ENCODE data around the gene ARTN. TPM values are rescaled to one million over a fixed set of nuclear protein-coding genes. Genes with fewer than 3 reads are reported as not detected.

ARTN gene
- total and polyA plus RNA-seq, 2 experiments from 2014 or later: 6.7 to 35.7 TPM

- Histone ChIP-seq H3K4me2 (no peak overlapping the region), H4K20me1 (replicated peaks; ENCODE audit: insufficient read depth) (no peaks in the 10 kb centered on the region; the same call in 1 of the 2 replicates), H3K27me3 (ENCODE audit: insufficient read depth) (0 out of 2 replicates have a peak, but pooled peaks cover 5% of the 10 kb centered on the region), H3K79me2 (replicated peaks; ENCODE audit: insufficient read depth) (no peaks in the 10 kb centered on the region), H2AFZ (no peak overlapping the region), H3F3A (replicated peaks; ENCODE audit: low read depth) (peaks cover 15% of the 10 kb centered on the region), H3K36me3 (ENCODE audit: insufficient read depth) (no peaks in the 10 kb centered on the region), H3K27ac (ENCODE audit: low read depth) (no peak overlapping the region), H3K9me2 (ENCODE audit: insufficient read depth) (no peaks in the 10 kb centered on the region), H3K4me1 (ENCODE audit: insufficient read depth) (no peaks in the 10 kb centered on the region; the same call in 1 of the 2 replicates), H3K4me3 (no peak overlapping the region)
- Mint-ChIP-seq H3K4me1 (peaks cover 11% of the 10 kb centered on the region; the same call in 2 of the 3 replicates), H3K27ac (no peak overlapping the region), H3K9me3 (no peaks in the 10 kb centered on the region), H3K36me3 (ENCODE audit: low read depth) (peaks cover 29% of the 10 kb centered on the region), H3K27me3 (ENCODE audit: insufficient read depth, low read depth, poor library complexity) (peaks cover 26% of the 10 kb centered on the region), H3K4me3 (no peak overlapping the region)
- ATAC-seq: no peak
- DNase-seq (ENCODE audit: low spot score): no peak
- TF ChIP-seq CTCF (conservative IDR thresholded peaks at IDR 0.05; ENCODE audit: low read depth in 2 of 2) (peak; percentile 15 to 40; a peak in 3 of 4 replicates), ZNF114 (CRISPR knock-in tag; IDR thresholded peaks at IDR 0.05) (no peak), ZNF331 (CRISPR knock-in tag; IDR thresholded peaks at IDR 0.05; ENCODE audit: low read depth) (no peak), JUNB (IDR thresholded peaks at IDR 0.05; ENCODE audit: unreplicated experiment) (no peak)
Measured at GRCh38 chr1:43986712-43987111, 53.1 kb downstream of the ARTN start.

Other genes starting within 250 kb of the ARTN start
- 7.0 and 21.3 TPM in 2 replicates for gene ST3GAL3, start 226.3 kb upstream of the ARTN start, total RNA-seq (2014; rRNA removed; shearing (Covaris generic))
- 3.4 and 4.5 TPM in 2 replicates for gene ST3GAL3, start 226.3 kb upstream of the ARTN start, polyA plus RNA-seq (2016; fragmentation: Nextera tagmentation; extraction: Ambion mirVana)
- gene IPO13, start 13.1 kb downstream of the ARTN start, total RNA-seq (2014; rRNA removed; shearing (Covaris generic)): 17.9 and 22.8 TPM in 2 replicates
- 10.4 and 12.5 TPM in 2 replicates for gene IPO13, start 13.1 kb downstream of the ARTN start, polyA plus RNA-seq (2016; fragmentation: Nextera tagmentation; extraction: Ambion mirVana)
- 68.2 and 90.3 TPM in 2 replicates for gene DPH2, start 36.2 kb downstream of the ARTN start, total RNA-seq (2014; rRNA removed; shearing (Covaris generic))
- gene DPH2, start 36.2 kb downstream of the ARTN start, polyA plus RNA-seq (2016; fragmentation: Nextera tagmentation; extraction: Ambion mirVana): 32.1 and 35.6 TPM in 2 replicates
- 112 and 116 TPM in 2 replicates for gene ATP6V0B, start 41.2 kb downstream of the ARTN start, total RNA-seq (2014; rRNA removed; shearing (Covaris generic))
- gene ATP6V0B, start 41.2 kb downstream of the ARTN start, polyA plus RNA-seq (2016; fragmentation: Nextera tagmentation; extraction: Ambion mirVana): 142 and 149 TPM in 2 replicates
- gene B4GALT2, start 45.4 kb downstream of the ARTN start, total RNA-seq (2014; rRNA removed; shearing (Covaris generic)): 52.7 and 63.1 TPM in 2 replicates
- gene B4GALT2, start 45.4 kb downstream of the ARTN start, polyA plus RNA-seq (2016; fragmentation: Nextera tagmentation; extraction: Ambion mirVana): 22.4 and 22.8 TPM in 2 replicates
- 8.3 and 9.5 TPM in 2 replicates for gene CCDC24, start 57.8 kb downstream of the ARTN start, total RNA-seq (2014; rRNA removed; shearing (Covaris generic))
- gene CCDC24, start 57.8 kb downstream of the ARTN start, polyA plus RNA-seq (2016; fragmentation: Nextera tagmentation; extraction: Ambion mirVana): 13.4 and 17.2 TPM in 2 replicates
- gene SLC6A9, start 97.7 kb downstream of the ARTN start, total RNA-seq (2014; rRNA removed; shearing (Covaris generic)): 14.6 and 20.0 TPM in 2 replicates
- gene SLC6A9, start 97.7 kb downstream of the ARTN start, polyA plus RNA-seq (2016; fragmentation: Nextera tagmentation; extraction: Ambion mirVana): 12.2 and 14.4 TPM in 2 replicates
- not detected in 2 replicates for gene KLF17, start 185.0 kb downstream of the ARTN start, total RNA-seq (2014; rRNA removed; shearing (Covaris generic))
- not detected in 2 replicates for gene KLF17, start 185.0 kb downstream of the ARTN start, polyA plus RNA-seq (2016; fragmentation: Nextera tagmentation; extraction: Ambion mirVana)
- gene KLF18, start 207.8 kb downstream of the ARTN start, total RNA-seq (2014; rRNA removed; shearing (Covaris generic)): 0.16 and 0.35 TPM in 2 replicates
- gene KLF18, start 207.8 kb downstream of the ARTN start, polyA plus RNA-seq (2016; fragmentation: Nextera tagmentation; extraction: Ambion mirVana): not detected in 2 replicates

Data from GM23338 (cell line).